Measurements from ENCODE around the gene RPS6KC1.

RPS6KC1 gene

DNA sequence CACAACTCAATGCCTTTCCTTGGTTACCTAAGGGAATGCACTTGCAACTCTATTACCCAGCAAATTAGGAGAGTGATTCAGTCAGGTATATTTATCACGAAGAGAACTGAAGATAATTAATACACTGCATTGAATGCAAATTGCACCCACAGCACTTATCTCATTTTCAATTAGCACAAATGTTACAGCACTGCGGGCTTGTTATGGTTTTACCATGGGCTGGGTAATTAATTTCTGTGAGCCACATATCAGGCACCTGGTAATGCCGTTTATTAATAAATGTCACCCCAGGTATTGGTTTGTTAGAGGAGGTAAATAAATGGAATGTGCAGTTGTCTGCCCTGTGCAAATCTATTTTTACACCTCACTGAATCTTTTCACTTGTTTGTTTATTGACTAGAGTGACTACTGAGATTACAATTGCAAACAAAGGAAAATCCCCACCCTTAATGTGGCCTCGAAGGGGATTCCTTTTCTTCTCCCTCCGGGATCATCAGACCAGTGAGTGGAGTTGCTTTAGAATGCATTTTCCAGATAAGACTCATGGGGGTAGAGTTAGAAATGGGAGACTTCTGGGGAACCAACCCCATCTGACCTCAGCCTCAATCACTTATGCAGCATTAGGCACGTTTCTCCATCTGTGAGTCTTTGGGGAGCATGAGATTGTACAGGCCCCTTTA is 269.3 kb downstream of the RPS6KC1 start:
- TF ChIP-seq, protein P1, sequence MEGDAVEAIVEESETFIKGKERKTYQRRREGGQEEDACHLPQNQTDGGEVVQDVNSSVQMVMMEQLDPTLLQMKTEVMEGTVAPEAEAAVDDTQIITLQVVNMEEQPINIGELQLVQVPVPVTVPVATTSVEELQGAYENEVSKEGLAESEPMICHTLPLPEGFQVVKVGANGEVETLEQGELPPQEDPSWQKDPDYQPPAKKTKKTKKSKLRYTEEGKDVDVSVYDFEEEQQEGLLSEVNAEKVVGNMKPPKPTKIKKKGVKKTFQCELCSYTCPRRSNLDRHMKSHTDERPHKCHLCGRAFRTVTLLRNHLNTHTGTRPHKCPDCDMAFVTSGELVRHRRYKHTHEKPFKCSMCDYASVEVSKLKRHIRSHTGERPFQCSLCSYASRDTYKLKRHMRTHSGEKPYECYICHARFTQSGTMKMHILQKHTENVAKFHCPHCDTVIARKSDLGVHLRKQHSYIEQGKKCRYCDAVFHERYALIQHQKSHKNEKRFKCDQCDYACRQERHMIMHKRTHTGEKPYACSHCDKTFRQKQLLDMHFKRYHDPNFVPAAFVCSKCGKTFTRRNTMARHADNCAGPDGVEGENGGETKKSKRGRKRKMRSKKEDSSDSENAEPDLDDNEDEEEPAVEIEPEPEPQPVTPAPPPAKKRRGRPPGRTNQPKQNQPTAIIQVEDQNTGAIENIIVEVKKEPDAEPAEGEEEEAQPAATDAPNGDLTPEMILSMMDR (conservative IDR thresholded peaks at IDR 0.05), result no peak

More for the DNA sequence above, 269.3 kb downstream of the RPS6KC1 start:
- no peak overlapping the region for H3K27ac ChIP-seq
